Fibroblast of the aortic adventitia (primary cell): ENCODE results near the gene CCL24. TPM values are rescaled to one million over a fixed set of nuclear protein-coding genes. Genes with fewer than 3 reads are reported as not detected.
"Not testable (repeated sequence)": the region's sequence is repeated elsewhere in the genome, so short reads cannot be mapped to it uniquely, and the experiment has no call there.

Experiments
- DNase-seq: peaks from one replicate; pipeline ENCODE4 v3.0.0-alpha.2; 2010; ENCODE audit warnings: low read depth
- H3K4me3 ChIP-seq: 2 replicates; pipeline ENCODE4 v1.5.1; 2011; ENCODE audit warnings: low read depth, mild to moderate bottlenecking, control low read depth, low read length, moderate library complexity
- CTCF ChIP-seq: IDR thresholded peaks from 2 replicates; pipeline ENCODE4 v1.5.1; 2011; ENCODE audit warnings: mild to moderate bottlenecking, low read length, control low read depth, inconsistent platforms; ENCODE audit not compliant: insufficient read depth
- total RNA-seq: library from RNA; depleted of rRNA; stranded (reverse); fragments of >200 nt; gene quantifications from 2 replicates; pipeline ENCODE4 v1.2.3, GENCODE V29; 2012; ENCODE audit warnings: low replicate concordance

Gene CCL24
- total RNA-seq, 1 donor = not detected

- no peak for DNase-seq
- no peak overlapping the region for H3K4me3 ChIP-seq
- TF ChIP-seq CTCF = no peak
Measured at GRCh38 chr7:75836798-75837197, 23.2 kb upstream of the CCL24 start.

DNA sequence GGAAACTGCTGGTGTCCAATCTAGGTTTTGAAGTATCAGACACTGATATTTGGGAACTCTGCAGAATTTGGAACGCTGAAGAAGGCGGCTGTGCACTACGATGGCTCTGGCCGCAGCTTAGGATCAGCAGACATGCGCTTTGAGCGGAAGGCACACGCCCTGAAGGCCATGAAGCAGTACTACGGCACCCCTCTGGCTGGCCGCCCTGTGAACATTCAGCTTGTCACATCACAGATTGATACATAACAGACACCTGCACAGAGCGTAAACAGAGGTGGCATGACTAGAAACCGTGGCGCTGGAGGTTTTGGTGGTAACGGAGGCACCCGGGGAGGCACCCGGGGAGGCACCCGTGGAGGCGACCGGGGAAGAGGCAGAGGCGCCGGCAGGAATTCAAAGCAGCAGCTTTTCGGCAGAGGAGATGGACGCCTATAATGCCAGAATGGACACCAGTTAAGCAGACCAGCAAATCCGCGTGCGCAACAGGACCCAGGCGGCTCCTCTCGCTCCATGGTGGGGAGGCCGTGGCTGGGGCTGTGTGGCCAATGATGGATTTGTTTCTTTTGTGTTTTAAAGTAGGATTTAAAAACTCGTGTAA lies 22.2 kb upstream of the CCL24 start:
- TF ChIP-seq CTCF = no peak
- DNase-seq = no peak
- no peak overlapping the region for H3K4me3 ChIP-seq

GRCh38 chr7:75833662-75834061 lies 20.1 kb upstream of the CCL24 start:
- DNase-seq, H3K4me3 ChIP-seq: not testable (repeated sequence)

DNA sequence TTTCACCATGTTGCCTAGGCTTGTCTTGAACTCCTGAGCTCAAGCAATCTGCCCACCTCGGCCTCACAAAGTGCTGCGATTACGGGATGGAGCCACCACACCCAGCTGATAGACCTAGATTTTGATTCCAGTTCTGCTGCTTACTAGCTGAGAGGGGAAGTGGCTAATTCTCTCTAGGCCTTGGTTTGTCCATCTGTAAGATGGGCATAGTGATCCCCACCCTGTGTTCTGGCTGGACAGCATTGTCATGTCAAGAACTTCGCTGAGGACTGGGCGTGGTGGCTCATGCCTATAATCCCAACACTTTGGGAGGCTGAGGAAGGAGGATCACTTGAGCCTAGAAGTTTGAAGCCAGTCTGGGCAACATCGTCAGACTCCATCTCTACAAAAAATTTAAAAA lies 17.4 kb upstream of the CCL24 start:
- no peak for DNase-seq
- no peak overlapping the region for H3K4me3 ChIP-seq
- no peak for TF ChIP-seq CTCF

DNA sequence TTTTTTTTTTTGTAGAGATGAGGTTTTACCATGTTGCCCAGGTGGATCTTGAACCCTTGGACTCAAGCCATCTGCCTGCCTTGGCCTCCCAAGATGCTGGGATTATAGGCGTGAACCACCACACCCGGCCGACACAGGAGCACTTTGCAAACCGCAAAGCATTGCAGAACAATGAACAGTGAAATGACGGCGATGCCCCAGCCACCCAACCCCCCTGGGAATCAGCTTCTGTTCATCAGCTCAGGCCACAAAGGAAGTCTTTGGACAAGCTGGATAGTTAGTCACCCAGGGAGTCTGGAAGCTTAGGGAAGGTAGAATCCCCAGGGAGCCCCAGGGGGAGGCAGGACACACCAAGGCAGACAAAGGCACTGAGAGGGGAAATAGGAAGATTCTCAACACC lies 16.1 kb upstream of the CCL24 start:
- H3K4me3 ChIP-seq = not testable (repeated sequence)
- DNase-seq = peak; percentile 21

DNA sequence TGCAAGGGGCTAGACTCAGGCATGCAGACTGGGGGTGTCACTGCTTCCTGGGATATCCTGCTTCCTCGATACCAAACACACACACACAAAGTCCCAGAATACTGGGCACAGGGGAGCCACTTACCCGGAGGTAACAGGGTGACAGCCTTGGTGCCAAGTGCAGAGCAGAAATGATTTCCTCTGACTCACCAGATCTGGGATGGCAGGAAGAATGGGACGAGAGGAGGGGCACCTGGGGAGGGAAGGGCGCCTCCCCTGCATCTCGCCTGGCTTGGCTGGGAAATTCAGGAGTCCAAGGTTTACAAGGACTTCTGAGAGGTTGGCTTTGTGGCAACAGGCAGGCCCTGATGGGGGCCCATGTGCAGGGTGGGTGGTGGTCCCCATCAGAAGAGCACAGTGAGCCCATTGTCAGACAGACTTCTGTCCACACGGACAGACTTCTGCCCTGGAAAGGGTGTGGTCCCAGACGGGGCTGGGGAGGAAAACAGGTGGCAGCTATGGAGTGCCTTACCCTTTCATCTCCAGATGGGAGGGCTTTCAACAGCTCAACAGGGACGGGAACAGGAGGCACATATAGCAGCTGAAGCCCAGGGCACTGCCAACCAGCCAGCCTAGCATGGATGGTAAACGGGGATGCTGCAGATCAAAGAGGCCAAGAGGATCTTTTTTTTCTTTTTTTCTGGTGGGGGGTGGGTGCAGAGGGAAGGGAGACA lies 9.7 kb upstream of the CCL24 start:
- no peak overlapping the region for H3K4me3 ChIP-seq
- no peak for DNase-seq
- TF ChIP-seq CTCF = no peak

GRCh38 chr7:75820688-75821087 lies 7.1 kb upstream of the CCL24 start:
- no peak overlapping the region for H3K4me3 ChIP-seq
- DNase-seq = no peak
- no peak for TF ChIP-seq CTCF

GRCh38 chr7:75819711-75820110 lies 6.1 kb upstream of the CCL24 start:
- no peak overlapping the region for H3K4me3 ChIP-seq
- TF ChIP-seq CTCF = no peak
- DNase-seq = no peak
